Stimulated activated CD8-positive, alpha-beta memory T cell treated with anti-CD3 and anti-CD28 coated beads, Interleukin-15, amount 100 ng/mL, for 48 hours (primary cell): Measurements from ENCODE around the gene FAM162B.
"Not testable (repeated sequence)": the region's sequence is repeated elsewhere in the genome, so short reads cannot be mapped to it uniquely, and the experiment has no call there.

Experiments used
- DNase-seq, 2 donors: peaks; one replicate each; pipeline ENCODE4 v3.0.0-alpha.2; 2020; ENCODE audit warnings: low read depth in 2 of 2

Gene FAM162B

GRCh38 chr6:116726947-116727346 lies 38.6 kb downstream of the FAM162B start:
- DNase-seq = no peak

GRCh38 chr6:116714761-116715160 lies 50.8 kb downstream of the FAM162B start:
- DNase-seq = no peak

- DNase-seq = no peak
These were observed 51.2 kb downstream of the FAM162B start for GRCh38 chr6:116714296-116714695.

GRCh38 chr6:116705917-116706316 lies 59.6 kb downstream of the FAM162B start:
- no peak for DNase-seq

GRCh38 chr6:116703888-116704287 lies 61.6 kb downstream of the FAM162B start:
- DNase-seq = not testable (repeated sequence)
